Fibroblast of mammary gland (primary cell): Measurements from ENCODE around the gene TOMM70.

ENCODE experiments used
- DNase-seq: peaks from one replicate; pipeline ENCODE4 v3.0.0-alpha.2; 2010; ENCODE audit warnings: low read depth
- H3K4me3 ChIP-seq: 2 replicates; pipeline ENCODE4 v1.5.1; 2011; ENCODE audit warnings: low read depth, mild to moderate bottlenecking, low read length, moderate library complexity; ENCODE audit not compliant: control insufficient read depth
- CTCF ChIP-seq: conservative IDR thresholded peaks from 2 replicates; pipeline ENCODE4 v1.5.1; 2011; ENCODE audit warnings: low read depth, low read length, inconsistent platforms; ENCODE audit not compliant: control insufficient read depth, insufficient read depth

The TOMM70 gene

GRCh38 chr3:100437721-100438622 is 37.1 kb upstream of the TOMM70 start:
- no peak for TF ChIP-seq CTCF
- DNase-seq: no peak
- H3K4me3 ChIP-seq: no peak overlapping the region

GRCh38 chr3:100436951-100437350 is 36.1 kb upstream of the TOMM70 start:
- no peak overlapping the region for H3K4me3 ChIP-seq
- TF ChIP-seq CTCF: no peak
- peak; percentile 51 for DNase-seq

GRCh38 chr3:100429187-100429716 is 28.4 kb upstream of the TOMM70 start:
- no peak for DNase-seq
- no peak overlapping the region for H3K4me3 ChIP-seq
- no peak for TF ChIP-seq CTCF

- DNase-seq: no peak
- TF ChIP-seq CTCF: no peak
- no peak overlapping the region for H3K4me3 ChIP-seq
These were observed 26.8 kb upstream of the TOMM70 start for GRCh38 chr3:100427699-100428098.

- DNase-seq: no peak
- no peak for TF ChIP-seq CTCF
- H3K4me3 ChIP-seq: no peak overlapping the region
These were observed 25.3 kb upstream of the TOMM70 start for GRCh38 chr3:100426067-100426682.

GRCh38 chr3:100425316-100425715 is 24.4 kb upstream of the TOMM70 start:
- H3K4me3 ChIP-seq: no peak overlapping the region
- DNase-seq: no peak
- TF ChIP-seq CTCF: no peak
